ENCODE data around the gene MDH1.

MDH1 gene

GRCh38 chr2:63642946-63643345, 54.2 kb downstream of the MDH1 start:
- no peaks in the 10 kb centered on the region for H3K4me1 Mint-ChIP-seq (ENCODE audit: low read depth)
- no peak overlapping the region for H3K4me3 Mint-ChIP-seq
- H3K27me3 Mint-ChIP-seq = peaks cover 32% of the 10 kb centered on the region
- peaks cover 9% of the 10 kb centered on the region for H3K9me3 Mint-ChIP-seq
- H3K36me3 Mint-ChIP-seq (ENCODE audit: low read depth) = no peaks in the 10 kb centered on the region
- no peak overlapping the region for H3K27ac Mint-ChIP-seq

DNA sequence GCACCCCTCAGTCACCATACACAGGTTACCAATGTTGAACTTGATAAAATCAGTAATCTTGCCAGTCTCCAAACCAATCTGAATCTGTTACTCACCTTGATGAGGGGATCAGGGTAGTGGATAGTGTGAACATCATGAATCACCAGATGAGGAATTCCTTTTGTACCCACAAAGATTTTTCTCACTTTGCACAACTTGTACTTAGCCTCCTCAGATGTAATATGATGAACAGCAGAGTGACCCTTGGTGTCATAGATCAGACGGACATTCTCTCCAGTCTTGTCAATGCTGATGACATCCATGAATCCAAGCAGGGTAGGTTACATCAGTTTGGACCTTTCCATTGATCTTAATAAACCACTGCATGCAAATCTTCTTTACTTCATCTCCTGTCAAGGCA, 54.7 kb downstream of the MDH1 start:
- peaks cover 33% of the 10 kb centered on the region for H3K27me3 Mint-ChIP-seq
- H3K4me3 Mint-ChIP-seq = no peak overlapping the region

DNA sequence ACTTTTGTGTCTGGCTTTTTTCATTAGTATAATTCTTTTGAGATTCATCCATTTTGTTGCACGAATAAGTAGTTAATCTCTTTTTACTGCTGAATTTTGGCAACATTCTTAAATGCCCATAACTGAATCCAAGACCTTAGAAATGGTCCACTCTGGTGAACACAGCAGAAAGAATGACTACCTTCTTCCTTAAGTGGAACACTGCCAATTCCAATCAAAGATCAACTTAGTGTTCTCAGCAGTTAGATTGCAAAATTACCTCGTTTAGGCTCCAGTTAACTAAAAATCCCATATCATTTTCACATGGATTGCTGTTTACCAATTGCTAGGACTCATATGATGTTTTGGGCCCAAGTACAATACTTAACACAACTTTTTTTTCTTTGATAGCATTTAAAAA, 59.9 kb downstream of the MDH1 start:
- Mint-ChIP-seq H3K36me3 (ENCODE audit: low read depth) (no peaks in the 10 kb centered on the region), H3K27ac (no peak overlapping the region), H3K4me3 (no peak overlapping the region), H3K27me3 (peaks cover 25% of the 10 kb centered on the region), H3K9me3 (peaks cover 11% of the 10 kb centered on the region), H3K4me1 (ENCODE audit: low read depth) (no peaks in the 10 kb centered on the region)

More for the DNA sequence above, 54.7 kb downstream of the MDH1 start:
- Mint-ChIP-seq H3K4me1 (ENCODE audit: low read depth) (no peaks in the 10 kb centered on the region), H3K27ac (no peak overlapping the region), H3K36me3 (ENCODE audit: low read depth) (no peaks in the 10 kb centered on the region), H3K9me3 (peaks cover 11% of the 10 kb centered on the region)

- no peaks in the 10 kb centered on the region for H3K36me3 Mint-ChIP-seq (ENCODE audit: low read depth)
- H3K27ac Mint-ChIP-seq = no peak overlapping the region
- peaks cover 2% of the 10 kb centered on the region for H3K4me1 Mint-ChIP-seq (ENCODE audit: low read depth)
- H3K4me3 Mint-ChIP-seq = no peak overlapping the region
- H3K9me3 Mint-ChIP-seq = peaks cover 11% of the 10 kb centered on the region
- H3K27me3 Mint-ChIP-seq = peaks cover 19% of the 10 kb centered on the region
These were observed 61.1 kb downstream of the MDH1 start for GRCh38 chr2:63649829-63650228.

GRCh38 chr2:63650756-63651155, 62.0 kb downstream of the MDH1 start:
- Mint-ChIP-seq H3K4me1 (ENCODE audit: low read depth) (peaks cover 5% of the 10 kb centered on the region), H3K9me3 (peaks cover 8% of the 10 kb centered on the region), H3K27me3 (peaks cover 9% of the 10 kb centered on the region), H3K4me3 (no peak overlapping the region), H3K27ac (no peak overlapping the region), H3K36me3 (ENCODE audit: low read depth) (no peaks in the 10 kb centered on the region)

DNA sequence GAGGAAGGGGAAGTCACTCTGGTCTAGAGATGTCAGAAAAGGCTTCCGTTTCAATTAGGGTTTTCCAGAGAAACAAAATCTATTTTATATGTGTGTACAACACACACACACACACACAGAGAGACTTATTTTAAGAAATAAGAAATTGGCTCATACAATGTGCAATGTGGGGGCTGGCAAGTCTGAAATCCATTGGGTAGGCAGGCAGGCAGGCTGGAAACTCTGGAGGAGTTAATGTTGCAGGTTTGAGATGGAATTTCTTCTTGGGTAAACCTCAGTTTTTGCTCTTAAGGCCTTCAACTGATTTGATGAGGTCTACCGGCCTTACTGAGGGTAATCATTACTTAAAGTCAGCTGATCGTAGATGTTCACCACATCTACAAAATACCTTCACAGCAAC, 62.6 kb downstream of the MDH1 start:
- Mint-ChIP-seq H3K9me3 (peaks cover 7% of the 10 kb centered on the region), H3K4me3 (no peak overlapping the region), H3K27me3 (peaks cover 6% of the 10 kb centered on the region), H3K36me3 (ENCODE audit: low read depth) (no peaks in the 10 kb centered on the region), H3K4me1 (ENCODE audit: low read depth) (peaks cover 5% of the 10 kb centered on the region), H3K27ac (no peak overlapping the region)

DNA sequence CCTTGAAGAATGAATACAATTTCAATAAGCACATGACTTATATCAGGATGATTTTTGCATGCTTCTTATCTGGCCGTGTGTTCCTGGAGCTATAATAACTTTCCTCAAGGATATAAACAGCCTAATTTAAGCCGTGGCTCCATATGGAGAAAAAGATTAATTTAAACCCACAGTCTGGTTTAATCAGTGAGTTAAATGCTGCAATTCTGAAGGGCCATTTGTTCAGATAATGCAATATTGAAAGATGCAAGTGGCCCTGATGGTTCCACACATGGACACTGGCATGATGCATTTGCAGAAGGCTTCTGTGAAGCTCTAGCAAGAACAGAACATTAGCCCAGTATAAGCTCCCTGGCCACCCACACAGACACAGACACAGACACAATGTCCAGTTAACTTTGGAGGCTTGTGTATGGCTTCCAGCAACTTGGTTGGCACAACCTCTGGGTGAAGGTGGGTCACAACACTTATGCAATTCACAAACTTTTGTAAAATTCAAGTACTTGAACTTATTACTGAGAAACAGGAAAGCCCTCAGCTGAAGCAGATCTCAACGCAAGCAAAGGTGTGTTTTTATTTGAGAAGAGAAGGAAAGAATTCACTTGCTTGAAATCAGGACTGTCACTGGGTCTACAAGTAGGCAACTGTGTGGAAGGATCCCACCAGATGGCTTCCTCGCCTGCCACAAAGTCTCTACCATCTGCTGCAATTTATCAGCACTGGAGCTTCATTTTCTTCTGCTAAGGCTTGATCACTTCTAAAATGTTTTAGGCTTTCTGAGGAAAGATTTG, 63.3 kb downstream of the MDH1 start:
- no peak overlapping the region for H3K27ac Mint-ChIP-seq
- no peaks in the 10 kb centered on the region for H3K36me3 Mint-ChIP-seq (ENCODE audit: low read depth)
- H3K4me1 Mint-ChIP-seq (ENCODE audit: low read depth) = peaks cover 5% of the 10 kb centered on the region
- H3K4me3 Mint-ChIP-seq = no peak overlapping the region
- H3K9me3 Mint-ChIP-seq = peaks cover 13% of the 10 kb centered on the region
- peaks cover 3% of the 10 kb centered on the region for H3K27me3 Mint-ChIP-seq

- no peak overlapping the region for H3K4me3 Mint-ChIP-seq
- H3K4me1 Mint-ChIP-seq (ENCODE audit: low read depth) = peaks cover 5% of the 10 kb centered on the region
- H3K9me3 Mint-ChIP-seq = peaks cover 13% of the 10 kb centered on the region
- peaks cover 3% of the 10 kb centered on the region for H3K27me3 Mint-ChIP-seq
- H3K36me3 Mint-ChIP-seq (ENCODE audit: low read depth) = no peaks in the 10 kb centered on the region
- no peak overlapping the region for H3K27ac Mint-ChIP-seq
These were observed 63.9 kb downstream of the MDH1 start for GRCh38 chr2:63652652-63652985.

- Mint-ChIP-seq H3K4me3 (no peak overlapping the region), H3K9me3 (peaks cover 9% of the 10 kb centered on the region), H3K36me3 (ENCODE audit: low read depth) (no peaks in the 10 kb centered on the region), H3K4me1 (ENCODE audit: low read depth) (peaks cover 5% of the 10 kb centered on the region), H3K27ac (no peak overlapping the region), H3K27me3 (no peaks in the 10 kb centered on the region)
These were observed 66.2 kb downstream of the MDH1 start for GRCh38 chr2:63654959-63655358.
